ENCODE measurements around the gene CDH23.

Gene CDH23

GRCh38 chr10:71371750-71372166, 25.0 kb upstream of the CDH23 start:
- no peak for DNase-seq

DNA sequence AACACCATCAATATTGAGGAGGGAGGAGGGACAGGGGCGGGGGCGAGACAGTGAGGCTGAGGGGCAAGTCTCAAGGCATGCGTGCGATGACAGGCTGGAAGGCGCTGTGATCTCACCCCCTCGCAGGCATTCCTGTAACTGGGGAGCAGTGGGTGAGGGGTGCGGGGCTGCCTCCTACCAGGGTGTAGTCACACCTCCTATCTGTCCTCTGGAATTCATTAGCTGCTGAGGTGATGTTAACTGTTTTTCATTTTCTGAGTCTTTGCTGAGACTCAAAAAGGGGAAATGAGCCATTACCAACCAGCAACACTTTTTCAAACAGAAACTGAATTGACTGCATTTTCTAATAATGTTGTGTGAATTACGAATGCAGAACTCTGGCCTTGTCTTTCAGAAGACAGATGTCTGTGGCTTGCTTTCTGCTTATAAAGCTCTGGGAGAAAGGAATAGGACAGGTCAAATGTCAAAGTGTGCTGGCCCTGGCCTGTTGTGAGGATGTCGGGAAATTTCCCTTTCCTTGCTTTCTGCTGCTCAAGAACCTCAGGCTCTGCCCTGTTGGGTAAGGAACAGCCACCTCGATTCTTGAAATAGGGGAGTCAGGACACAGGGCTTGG, 23.7 kb upstream of the CDH23 start:
- DNase-seq: no peak

DNA sequence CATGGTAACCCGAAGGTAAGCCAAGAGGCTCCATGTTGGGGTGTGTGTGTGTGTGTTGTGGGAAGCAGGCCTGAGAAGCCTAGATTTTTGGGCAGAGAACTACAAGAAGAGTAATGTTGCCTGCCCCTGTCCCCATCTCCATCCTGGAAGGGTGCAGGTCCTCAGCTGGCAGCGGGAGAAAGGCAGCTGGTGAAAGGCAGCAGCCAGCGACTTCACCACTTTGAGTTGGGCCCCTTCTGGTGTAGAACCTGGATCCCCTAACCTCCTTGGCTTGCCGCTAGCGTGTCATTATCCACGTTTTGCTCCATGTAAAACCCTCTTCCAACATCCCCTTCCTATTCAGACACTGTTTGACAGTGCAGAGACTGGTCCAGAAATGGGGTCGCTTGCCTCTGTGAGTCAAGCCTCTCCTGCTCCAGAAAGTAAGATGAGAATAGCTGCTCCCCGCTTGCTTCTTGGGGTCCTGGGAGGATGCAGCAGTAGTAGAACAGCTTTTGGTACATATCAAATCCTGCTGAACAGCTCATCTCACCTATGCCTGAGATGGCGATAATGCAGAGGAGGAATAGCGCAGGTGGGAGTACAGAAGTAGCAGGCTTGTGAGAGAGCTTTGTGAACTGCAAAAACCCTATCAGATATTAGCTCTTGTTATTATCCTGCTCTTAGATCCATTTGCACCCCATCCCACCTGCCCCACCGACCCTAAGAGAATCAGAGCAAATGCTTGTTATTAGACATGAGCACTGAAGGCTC, 22.1 kb upstream of the CDH23 start:
- DNase-seq: no peak

DNA sequence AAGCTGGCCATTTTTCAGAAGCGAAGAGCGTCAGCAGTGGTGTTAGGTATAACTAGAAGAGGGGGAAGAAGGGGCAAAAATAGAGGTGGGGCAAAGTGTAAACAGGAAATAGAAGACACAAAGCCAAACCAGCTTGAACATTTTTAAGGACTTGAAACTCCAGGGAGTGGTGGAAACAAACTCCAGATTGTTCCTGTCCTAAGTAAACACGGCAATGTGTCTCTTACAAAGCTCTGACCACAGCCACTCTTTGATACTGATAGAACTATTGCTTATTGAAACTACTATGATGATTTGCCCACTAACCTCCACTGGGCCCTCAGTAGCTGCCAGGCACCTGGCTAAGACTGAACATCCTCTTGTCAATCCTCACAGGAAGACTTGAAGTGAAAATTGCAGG, 20.8 kb upstream of the CDH23 start:
- no peak for DNase-seq

GRCh38 chr10:71378336-71379117, 18.2 kb upstream of the CDH23 start:
- no peak for DNase-seq

DNA sequence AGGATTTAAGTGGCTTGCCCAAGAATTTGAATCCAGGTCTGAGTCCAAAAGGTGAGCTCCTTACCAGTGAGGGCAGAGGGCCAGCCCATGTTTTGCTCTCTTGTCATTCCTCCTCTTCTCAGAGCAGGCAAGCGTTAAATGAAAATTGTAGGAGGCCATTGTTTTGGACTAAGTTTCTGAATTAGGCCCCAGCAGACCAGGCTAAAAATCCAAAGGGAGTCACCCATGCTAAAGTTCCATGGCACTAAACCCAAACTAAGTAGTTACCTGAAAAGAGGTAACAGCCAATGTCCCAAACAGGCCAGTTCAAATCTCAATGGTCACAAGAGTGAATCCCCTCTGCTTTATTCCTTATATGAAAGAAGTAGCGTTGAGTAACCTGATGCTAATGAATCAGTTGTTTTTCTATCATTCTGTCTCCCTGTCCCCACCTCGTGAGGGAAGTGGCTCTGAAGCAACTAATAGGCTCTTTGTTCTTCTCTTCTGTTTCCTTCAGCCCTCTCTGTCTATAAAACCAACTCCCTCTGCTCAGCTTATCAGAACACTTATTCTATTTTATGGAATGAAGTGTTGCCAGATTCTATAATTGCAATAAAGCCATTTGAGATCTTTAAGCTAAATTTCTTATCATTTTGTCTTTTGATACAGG, 17.5 kb upstream of the CDH23 start:
- DNase-seq: no peak

- no peak for DNase-seq
Measured at GRCh38 chr10:71380841-71381240, 15.9 kb upstream of the CDH23 start.

GRCh38 chr10:71381611-71382010, 15.1 kb upstream of the CDH23 start:
- DNase-seq: no peak

DNA sequence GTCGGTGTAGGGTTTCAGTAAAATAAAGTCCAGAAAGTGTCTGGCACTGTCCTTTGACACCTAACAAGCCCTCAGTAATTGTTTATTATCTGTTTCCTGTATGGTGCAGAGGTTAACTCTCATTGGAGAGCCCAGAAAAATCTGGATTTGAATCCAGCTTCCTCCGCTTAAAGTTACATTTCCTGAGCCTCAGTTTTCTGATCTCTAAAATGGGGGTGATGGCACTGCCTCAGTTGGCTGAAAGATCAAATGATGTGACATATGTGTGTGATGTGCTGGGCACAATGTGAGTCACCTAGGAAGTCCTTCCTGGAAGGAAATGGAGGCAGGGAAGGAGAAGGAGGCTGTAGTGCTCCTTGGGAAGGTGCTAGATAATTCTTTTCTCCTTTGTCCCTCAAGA, 14.7 kb upstream of the CDH23 start:
- DNase-seq: no peak

GRCh38 chr10:71382757-71383156, 14.0 kb upstream of the CDH23 start:
- DNase-seq: no peak

DNA sequence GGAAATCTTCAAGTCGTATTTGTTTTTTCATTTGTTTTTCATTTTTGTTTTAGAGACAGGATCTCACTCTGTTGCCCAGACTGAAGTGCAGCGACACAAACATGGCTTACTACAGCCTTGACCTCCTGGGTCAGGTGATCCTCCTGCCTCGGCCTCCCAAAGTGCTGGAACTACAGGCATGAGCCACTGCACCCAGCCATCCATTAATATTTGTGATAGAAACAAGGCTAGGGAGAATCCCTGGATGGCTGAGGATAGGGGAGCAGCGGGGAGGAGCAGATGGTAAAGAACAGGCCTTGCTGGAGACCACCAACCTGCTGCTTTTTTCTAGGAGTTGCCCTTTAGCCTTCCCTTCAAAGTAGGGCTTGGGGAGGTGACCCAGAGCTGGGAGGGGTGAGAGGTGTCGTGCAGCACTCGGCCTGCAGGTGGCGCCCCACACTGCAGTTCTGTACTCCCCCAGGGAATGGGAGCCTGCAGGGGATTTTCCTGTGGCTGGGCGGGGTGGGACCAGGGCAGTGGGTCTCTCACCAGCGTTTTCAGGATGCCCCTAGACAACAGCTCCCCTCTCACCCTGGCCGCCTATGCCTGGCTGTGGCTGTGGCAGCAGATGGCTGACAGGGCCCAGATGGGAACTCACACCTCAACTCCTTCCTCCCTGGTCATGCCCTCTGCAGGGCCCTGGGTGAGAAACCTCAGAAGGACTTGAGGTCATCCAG, 12.6 kb upstream of the CDH23 start:
- DNase-seq: peak; percentile 59

DNA sequence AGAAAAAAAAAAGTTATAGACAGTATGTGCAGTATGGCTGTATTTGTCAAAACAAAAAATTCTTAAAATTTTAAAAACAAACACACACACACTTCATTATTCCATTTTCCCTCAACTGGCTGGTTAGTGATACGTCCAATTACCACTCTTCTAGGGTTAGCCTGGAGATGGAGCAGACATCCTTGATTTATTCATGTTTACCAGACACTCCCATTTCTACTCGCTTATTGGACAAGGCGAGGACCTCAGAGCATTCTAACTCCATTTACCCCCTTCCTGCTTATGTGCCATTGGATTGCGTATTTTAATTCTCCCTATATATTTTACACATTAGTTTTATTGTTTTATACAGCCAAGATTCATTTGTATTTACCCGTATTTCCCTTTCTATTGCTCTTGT, 8.5 kb upstream of the CDH23 start:
- no peak for DNase-seq

DNA sequence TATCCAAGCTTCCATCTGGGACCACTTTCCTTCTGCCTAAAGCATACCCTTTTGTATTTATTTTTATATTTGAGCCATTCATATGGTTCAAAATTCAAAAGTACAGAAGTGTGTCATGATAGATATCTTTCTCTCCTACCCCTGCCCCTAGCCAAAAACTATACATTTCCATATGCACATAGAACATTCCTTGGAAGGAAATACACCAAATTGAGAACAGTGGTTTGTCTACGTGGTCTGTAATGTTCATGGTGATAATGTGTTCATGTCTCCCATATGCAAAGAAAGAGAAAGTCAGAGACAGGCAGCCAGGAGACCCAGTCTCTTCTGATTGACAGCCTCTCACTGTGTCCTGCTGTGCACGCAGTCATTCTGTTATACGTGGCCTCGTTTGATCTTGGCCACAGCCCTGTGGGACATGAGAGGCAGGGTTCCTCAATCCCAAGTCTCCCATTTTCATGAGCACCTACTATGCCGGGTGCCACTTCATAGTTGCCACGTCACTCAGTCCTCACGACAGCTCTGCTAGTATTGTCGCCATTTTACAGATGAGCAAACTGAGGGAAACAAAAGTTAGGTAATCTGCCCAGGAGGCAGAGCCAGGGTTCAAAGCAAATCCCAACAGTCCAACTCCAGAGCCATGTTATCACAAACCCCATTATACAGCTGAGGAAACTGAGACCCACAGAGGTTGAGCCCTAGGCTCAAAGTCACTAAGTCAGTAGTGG, 8.0 kb upstream of the CDH23 start:
- no peak for DNase-seq

DNA sequence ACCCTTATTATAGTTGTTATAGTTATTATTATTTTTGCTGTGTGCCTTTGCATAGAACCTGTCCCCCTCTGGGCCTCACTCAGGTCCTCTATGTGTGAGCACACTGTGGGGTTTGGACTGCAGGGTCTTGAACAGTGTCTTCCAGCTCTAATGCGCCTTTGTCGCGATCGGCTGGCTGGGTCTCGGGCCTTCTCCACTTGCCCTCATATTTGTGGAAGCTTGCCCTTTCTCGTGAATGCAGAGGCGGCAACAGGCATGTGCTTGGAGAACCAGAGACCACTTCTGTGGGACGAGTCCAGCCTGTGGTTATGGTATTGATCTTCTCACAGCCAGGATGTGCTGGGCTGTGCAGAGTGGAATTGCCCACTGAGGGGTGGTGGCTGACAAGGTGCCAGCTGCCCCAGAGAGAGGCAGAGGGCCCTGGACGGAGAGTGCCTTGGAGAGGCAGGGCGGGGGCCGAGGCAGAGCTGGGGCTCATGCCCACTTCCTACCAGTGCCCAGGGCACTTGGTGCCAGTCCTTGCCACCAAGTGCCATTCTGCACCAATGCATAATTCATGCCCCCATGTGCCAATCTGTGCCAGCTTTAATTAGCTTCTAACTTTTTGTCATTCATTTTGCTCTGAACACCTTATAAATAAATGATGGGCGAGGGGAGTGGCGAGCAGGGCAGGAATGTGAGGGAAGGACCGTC, 6.8 kb upstream of the CDH23 start:
- no peak for DNase-seq

DNA sequence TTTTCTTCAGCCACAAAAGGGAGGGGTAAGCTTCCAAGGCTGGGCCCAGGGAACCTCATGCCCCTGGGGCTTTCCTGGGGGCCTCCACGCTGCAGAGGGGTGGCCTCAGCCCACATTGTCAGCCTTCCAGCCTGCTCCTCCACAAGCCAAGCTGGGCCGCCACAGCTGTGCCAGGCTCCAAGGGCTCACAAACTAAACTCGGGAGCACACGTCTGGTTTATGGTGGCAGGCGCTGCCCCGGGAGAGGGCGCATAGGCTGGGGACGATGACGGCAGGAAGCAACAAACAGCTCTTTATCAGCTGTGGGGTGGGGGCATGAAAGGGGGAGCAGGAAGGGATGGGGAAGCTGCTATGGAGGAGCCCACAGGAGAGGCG, 6.3 kb upstream of the CDH23 start:
- DNase-seq: no peak

DNA sequence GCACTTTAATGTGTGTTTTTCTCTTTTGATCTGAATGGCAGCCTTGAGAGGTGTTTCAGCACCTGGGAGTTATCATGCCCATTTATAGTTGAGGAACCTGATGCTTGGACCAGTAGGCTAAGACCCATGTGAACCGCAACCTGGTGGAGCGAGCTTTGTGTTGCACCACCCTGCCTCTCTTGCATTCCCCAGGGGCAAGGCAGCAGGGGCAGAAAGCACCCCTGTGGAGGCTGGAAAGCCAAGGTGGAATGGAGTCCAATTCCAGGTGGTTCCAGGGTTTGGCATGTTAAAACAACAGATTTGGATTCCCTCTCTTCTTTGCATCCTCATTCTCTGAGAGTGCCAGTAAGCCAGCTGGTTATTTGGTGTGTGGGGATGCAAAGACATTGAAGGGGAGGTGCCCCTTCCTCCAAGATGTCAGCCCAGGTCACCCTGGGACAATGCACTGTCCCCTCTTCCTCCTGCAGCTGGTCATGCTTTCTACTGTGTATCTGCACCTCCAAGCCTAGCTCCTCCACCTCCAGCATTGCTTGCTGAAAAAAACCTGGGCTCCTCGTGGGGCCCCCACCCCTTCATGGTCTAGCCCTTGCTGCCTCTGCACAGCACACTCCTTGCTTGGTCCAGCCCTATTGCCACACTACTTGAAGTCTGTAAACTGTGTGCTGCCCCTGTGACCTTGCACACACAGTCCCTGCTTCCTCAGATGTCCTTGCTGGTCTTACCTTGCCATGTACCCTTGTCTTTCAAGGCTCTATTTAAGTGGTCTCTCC, 5.6 kb upstream of the CDH23 start:
- no peak for DNase-seq

GRCh38 chr10:71391701-71392100, 5.0 kb upstream of the CDH23 start:
- no peak for DNase-seq

DNA sequence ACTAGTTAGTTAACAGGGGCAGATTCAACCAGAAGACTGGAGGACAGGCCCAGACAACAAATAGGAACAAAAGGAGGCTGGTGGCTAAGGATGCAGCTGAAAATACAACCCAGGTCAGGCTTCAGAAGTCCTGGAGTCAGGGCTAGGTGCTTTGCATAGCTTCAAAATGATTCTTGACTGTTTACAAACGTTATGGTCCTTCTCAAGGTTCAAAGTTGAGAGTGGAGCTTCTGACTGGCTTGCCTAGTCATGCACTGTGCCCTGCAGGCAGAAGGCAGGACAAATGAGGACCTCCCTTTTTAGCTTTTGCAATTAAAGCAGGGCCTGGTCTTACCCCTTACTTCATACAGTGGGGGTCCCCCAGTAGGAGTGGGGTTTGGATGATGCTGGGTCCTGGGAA, 4.4 kb upstream of the CDH23 start:
- no peak for DNase-seq

GRCh38 chr10:71392791-71393781, 3.6 kb upstream of the CDH23 start:
- no peak for DNase-seq

All from activated CD4-positive, alpha-beta T cell treated with anti-CD3 and anti-CD28 coated beads for 1 hour (primary cell).